ENCODE results near the gene ADAMTSL1. TPM values are rescaled to one million over a fixed set of nuclear protein-coding genes. Genes with fewer than 3 reads are reported as not detected.

ADAMTSL1 gene
- total RNA-seq, 6 donors from 2014 or later: 0.44 to 6.4 (median 2.3) TPM; not detected in 1

DNA sequence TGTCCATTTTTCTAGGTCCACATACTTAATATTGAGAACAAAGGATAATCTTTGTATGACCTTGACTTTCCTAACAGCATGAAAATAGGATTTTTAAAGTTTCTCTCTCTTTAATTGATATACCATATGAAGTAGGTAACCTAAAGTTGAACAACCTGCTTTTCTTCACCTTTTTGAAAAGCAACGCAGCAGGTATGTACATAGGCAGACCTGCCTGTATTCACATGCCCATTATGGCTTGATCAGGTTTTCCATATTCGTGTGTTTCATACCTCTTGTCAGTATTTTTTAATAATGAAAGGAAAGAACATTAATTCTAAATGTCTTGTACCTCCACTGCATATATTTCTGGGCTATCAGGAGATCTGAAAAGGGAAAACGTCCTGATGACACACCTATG is 1.5 kb upstream of the ADAMTSL1 start:
- H3K36me3 ChIP-seq: no peaks in the 10 kb centered on the region
- ATAC-seq (ENCODE audit: low FRiP score in 2 of 2) (no peak), DNase-seq (no peak)
- H3K27ac ChIP-seq: no peak overlapping the region
- H3K4me1 ChIP-seq: peaks cover 3 to 14% (median 6%) of the 10 kb centered on the region in 4 donors
- 71 to 73% methylated on average over 3 of the region's 3 CpGs for WGBS, 2 donors
- H3K27me3 ChIP-seq: no peaks in the 10 kb centered on the region
- no peaks in the 10 kb centered on the region for H3K9me3 ChIP-seq
- TF ChIP-seq POLR2AphosphoS5 (IDR thresholded peaks at IDR 0.05) (no peak), EP300 (IDR thresholded peaks at IDR 0.05) (no peak), POLR2A (IDR thresholded peaks at IDR 0.05) (no peak), CTCF (IDR thresholded peaks at IDR 0.05) (no peak)
- no peak overlapping the region for H3K4me3 ChIP-seq

DNA sequence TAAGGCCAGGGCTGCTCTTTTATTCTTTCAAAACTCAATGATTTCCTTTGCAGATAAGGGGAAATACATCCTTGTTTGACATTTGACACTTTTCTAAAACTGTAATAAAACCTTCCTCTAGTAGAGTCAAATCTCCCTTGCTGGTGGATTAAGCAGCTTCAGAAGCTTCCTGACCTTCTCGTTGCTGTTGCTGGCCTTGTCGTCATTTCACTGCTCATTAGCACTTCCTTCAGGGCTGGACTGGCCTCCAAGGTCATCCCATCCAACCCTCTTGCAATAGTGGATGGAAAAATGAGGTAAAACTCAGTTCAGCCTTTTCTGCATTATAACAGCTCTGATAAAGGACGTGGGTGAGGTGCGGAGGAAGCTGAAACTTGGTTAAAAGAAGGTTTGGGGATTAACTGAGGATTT is 1.1 kb upstream of the ADAMTSL1 start:
- Histone ChIP-seq H3K9me3 (no peaks in the 10 kb centered on the region), H3K4me3 (no peak overlapping the region), H3K4me1 (peaks cover 3 to 14% (median 6%) of the 10 kb centered on the region in 4 donors), H3K27ac (no peak overlapping the region), H3K27me3 (no peaks in the 10 kb centered on the region), H3K36me3 (no peaks in the 10 kb centered on the region)
- ATAC-seq (ENCODE audit: low FRiP score in 2 of 2) (peak in 1 of 2 donors; percentile 54), DNase-seq (no peak)
- no peak for TF ChIP-seq POLR2AphosphoS5 (IDR thresholded peaks at IDR 0.05)
- TF ChIP-seq POLR2A (IDR thresholded peaks at IDR 0.05): no peak
- TF ChIP-seq CTCF (IDR thresholded peaks at IDR 0.05): no peak
- TF ChIP-seq EP300 (IDR thresholded peaks at IDR 0.05): no peak
- 62 to 69% methylated on average over 4 of the region's 4 CpGs for WGBS, 2 donors

DNA sequence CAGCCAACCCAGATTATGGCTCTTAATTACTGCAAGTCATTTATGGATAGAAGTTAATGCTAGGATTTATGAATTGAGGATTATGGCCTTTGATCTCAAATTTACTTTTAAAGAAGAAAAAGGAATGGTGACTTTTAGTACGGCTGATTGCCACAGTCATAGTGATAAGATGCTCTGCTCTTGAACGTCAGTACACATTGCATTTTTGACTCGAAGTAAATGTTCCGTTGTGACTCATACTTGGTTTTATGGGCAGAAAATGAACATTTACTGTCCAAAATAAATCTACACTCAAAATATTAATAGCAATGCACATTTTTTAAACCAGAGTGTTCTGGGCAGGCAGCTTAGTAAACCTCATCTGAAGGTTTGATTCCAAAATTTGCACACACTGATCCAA is 830 bp downstream of the ADAMTSL1 start:
- no peaks in the 10 kb centered on the region for H3K27me3 ChIP-seq
- peak in 1 of 2 donors; percentile 57 for ATAC-seq (ENCODE audit: low FRiP score in 2 of 2)
- H3K9me3 ChIP-seq: no peaks in the 10 kb centered on the region
- no peaks in the 10 kb centered on the region for H3K36me3 ChIP-seq
- no peak overlapping the region for H3K27ac ChIP-seq
- 74 to 75% methylated on average over 4 of the region's 4 CpGs for WGBS, 2 donors
- no peak overlapping the region for H3K4me3 ChIP-seq
- H3K4me1 ChIP-seq: peaks cover 3 to 14% (median 6%) of the 10 kb centered on the region in 4 donors
- TF ChIP-seq CTCF (IDR thresholded peaks at IDR 0.05): no peak
- no peak for TF ChIP-seq POLR2AphosphoS5 (IDR thresholded peaks at IDR 0.05)
- no peak for TF ChIP-seq EP300 (IDR thresholded peaks at IDR 0.05)
- TF ChIP-seq POLR2A (IDR thresholded peaks at IDR 0.05): no peak
- DNase-seq: no peak

DNA sequence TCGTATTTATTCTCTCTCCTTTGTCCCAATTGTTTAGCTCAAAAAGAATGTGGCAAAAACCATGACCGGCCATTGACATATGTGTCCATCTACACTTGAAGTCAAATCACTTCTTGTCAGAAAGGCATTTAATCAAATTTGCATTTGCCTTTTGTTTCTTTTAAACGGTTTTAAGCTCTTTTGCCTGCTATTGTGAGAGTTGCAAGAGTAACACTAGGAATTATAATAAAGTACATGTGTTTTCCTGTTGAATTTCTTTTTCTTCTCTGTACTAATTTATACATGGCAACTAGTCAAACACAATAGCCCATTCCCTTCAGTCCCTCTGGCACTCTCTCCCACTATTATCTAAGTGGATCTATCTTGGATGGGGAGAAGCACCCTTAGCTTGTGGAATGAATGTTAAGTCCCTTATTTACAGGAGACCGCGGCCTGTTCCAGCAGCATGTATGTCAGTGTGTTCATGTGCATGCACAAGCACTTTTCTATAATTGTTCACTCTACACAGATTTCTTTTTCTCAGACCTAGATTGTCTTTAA is 3.2 kb downstream of the ADAMTSL1 start:
- H3K27me3 ChIP-seq: no peaks in the 10 kb centered on the region
- no peak overlapping the region for H3K27ac ChIP-seq
- peaks cover 3 to 14% (median 6%) of the 10 kb centered on the region in 4 donors for H3K4me1 ChIP-seq
- ATAC-seq (ENCODE audit: low FRiP score in 2 of 2) (no peak), DNase-seq (no peak)
- TF ChIP-seq POLR2A (IDR thresholded peaks at IDR 0.05) (no peak), CTCF (IDR thresholded peaks at IDR 0.05) (no peak)
- no peaks in the 10 kb centered on the region for H3K36me3 ChIP-seq
- H3K4me3 ChIP-seq: no peak overlapping the region
- 83 to 84% methylated on average over 5 of the region's 5 CpGs for WGBS, 2 donors
- H3K9me3 ChIP-seq: no peaks in the 10 kb centered on the region

DNA sequence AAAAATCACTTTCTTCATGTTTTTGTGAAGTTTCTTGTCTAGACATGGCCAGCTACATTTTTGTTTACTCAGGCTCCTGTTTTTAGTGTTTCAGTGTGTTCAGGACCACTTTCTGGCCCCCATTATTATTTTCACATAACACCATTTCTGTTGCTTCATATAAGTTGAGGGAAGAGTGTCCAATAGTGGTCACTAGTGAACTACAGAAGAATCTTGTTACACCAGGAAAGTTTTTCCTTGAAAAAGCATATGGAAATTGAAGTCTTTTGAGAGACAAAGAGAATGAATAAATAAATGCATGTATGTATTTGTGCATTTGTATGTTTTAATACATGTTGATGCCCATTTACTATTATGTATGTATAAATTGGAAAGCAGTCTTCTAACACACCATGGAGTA is 3.8 kb downstream of the ADAMTSL1 start:
- DNase-seq (no peak), ATAC-seq (ENCODE audit: low FRiP score in 2 of 2) (no peak)
- no peak overlapping the region for H3K4me3 ChIP-seq
- peaks cover 3 to 14% (median 6%) of the 10 kb centered on the region in 4 donors for H3K4me1 ChIP-seq
- H3K27ac ChIP-seq: no peak overlapping the region
- H3K27me3 ChIP-seq: no peaks in the 10 kb centered on the region
- TF ChIP-seq POLR2A (IDR thresholded peaks at IDR 0.05): no peak
- no peak for TF ChIP-seq EP300 (IDR thresholded peaks at IDR 0.05)
- TF ChIP-seq POLR2AphosphoS5 (IDR thresholded peaks at IDR 0.05): no peak
- no peak for TF ChIP-seq CTCF (IDR thresholded peaks at IDR 0.05)
- no peaks in the 10 kb centered on the region for H3K36me3 ChIP-seq
- no peaks in the 10 kb centered on the region for H3K9me3 ChIP-seq
